Fibroblast of the aortic adventitia (primary cell): ENCODE measurements around the gene HSD17B8. TPM values are rescaled to one million over a fixed set of nuclear protein-coding genes. Genes with fewer than 3 reads are reported as not detected.
"Not testable (repeated sequence)": the region's sequence is repeated elsewhere in the genome, so short reads cannot be mapped to it uniquely, and the experiment has no call there.

ENCODE experiments used
- DNase-seq: peaks from one replicate; pipeline ENCODE4 v3.0.0-alpha.2; 2010; ENCODE audit warnings: low read depth
- H3K4me3 ChIP-seq: 2 replicates; pipeline ENCODE4 v1.5.1; 2011; ENCODE audit warnings: low read depth, mild to moderate bottlenecking, control low read depth, low read length, moderate library complexity
- total RNA-seq: library from RNA; depleted of rRNA; stranded (reverse); fragments of >200 nt; gene quantifications from 2 replicates; pipeline ENCODE4 v1.2.3, GENCODE V29; 2012; ENCODE audit warnings: low replicate concordance
- TF ChIP-seq, protein P1 (sequence below): IDR thresholded peaks from 2 replicates; pipeline ENCODE4 v1.5.1; 2011; ENCODE audit warnings: mild to moderate bottlenecking, low read length, control low read depth, inconsistent platforms; ENCODE audit not compliant: insufficient read depth

HSD17B8 gene
- total RNA-seq, 1 donor = 2.6 TPM

DNA sequence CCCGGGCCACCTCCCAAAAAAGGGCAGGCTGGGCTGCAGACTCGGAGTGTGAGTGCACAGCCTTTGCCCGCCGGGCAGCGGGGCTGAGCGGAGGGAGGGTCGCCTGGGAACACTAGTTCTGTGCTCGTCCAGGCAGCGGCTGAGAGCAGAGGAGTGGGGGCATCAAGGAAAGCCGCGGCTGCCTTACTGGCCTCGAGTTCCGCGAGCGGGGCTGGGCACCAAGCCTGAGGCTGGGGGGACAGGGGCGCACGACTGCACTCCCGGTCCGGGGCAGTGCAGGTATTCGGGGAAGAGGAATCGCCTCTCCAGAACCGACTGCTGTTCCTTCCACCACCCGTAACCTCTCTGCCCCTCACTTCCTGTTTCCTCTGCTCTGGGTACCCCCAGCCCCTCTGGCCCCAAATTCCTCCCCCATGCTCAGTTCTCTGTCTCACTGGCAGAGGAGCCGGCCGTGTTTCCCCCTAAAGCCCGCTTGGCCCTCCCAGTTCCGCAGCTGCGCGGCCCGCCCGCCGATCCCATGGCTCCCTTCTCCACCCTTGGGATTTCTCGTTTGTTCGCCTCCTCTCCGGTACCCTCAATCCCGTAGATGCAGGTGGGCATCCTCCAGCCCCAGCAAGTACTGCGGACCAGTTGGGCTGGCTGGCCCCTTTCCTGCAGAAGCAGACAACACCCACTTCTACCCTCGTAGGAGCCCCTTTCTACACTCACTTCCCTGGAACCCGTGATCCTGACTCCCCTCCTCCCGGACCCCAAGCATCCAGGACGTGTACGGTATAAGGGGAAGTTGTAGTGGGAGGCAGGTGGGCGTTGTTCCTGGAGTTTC is 8.9 kb downstream of the HSD17B8 start:
- H3K4me3 ChIP-seq = peak overlapping the region; percentile 69
- DNase-seq = no peak
- TF ChIP-seq, protein P1, sequence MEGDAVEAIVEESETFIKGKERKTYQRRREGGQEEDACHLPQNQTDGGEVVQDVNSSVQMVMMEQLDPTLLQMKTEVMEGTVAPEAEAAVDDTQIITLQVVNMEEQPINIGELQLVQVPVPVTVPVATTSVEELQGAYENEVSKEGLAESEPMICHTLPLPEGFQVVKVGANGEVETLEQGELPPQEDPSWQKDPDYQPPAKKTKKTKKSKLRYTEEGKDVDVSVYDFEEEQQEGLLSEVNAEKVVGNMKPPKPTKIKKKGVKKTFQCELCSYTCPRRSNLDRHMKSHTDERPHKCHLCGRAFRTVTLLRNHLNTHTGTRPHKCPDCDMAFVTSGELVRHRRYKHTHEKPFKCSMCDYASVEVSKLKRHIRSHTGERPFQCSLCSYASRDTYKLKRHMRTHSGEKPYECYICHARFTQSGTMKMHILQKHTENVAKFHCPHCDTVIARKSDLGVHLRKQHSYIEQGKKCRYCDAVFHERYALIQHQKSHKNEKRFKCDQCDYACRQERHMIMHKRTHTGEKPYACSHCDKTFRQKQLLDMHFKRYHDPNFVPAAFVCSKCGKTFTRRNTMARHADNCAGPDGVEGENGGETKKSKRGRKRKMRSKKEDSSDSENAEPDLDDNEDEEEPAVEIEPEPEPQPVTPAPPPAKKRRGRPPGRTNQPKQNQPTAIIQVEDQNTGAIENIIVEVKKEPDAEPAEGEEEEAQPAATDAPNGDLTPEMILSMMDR = no peak

DNA sequence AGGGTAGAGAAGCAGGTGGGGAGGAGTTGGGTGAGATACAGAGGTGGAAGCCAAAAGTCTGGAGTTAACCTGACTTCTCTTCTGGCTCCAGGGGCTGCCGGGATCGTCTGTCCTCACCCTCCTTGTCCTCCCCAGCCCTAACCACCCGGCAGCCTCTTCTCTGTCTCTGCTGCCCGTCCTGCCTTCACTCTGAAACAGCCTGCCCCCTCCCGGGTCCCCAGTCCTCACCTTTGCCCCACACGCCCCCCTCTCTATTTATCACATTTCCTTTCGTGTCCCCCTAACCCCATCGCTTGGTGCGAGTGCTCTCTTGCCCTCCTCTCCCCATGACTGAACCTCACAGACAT is 9.5 kb downstream of the HSD17B8 start:
- no peak for DNase-seq
- H3K4me3 ChIP-seq = peak overlapping the region; percentile 69
- TF ChIP-seq, protein P1 = no peak

DNA sequence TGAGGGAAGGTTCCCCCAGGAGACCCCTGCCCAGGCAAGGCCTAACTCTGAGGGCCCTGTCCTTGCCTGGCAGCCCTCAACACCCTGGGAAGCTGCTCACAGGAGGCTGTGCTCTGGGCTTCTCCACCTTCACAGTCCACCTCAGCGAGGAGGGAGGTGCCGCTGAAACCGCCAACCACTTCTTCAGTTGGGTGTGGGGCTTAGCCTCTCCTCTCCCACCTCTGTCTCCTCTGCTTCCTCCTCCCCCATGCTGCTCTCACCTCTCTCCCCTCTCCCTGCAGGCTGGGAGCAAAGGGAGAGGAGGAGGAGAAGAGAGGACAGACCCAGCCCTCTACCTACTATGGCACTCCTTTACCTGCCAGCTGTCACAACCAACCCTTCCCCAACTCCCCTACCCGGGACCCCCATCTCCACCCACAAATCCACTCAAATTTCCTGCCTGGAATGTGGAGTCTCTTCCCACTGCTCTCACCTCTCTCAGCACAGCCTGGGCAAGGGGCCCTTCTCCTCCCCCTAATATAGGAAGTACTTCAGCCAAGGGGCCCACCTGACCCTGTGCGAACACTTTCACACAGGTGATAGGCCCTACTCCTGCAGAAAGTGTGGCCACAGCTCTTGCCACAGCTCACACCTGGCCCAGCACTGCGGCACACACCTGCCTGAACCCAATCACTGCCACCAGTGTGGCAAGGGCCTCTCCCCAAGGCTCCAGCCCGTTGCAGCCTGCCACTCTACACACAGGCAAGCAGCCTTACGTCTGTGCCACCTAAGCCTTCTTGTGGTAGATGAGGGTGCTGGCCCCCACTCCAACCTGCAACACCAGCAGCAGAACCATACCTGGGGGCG is 11.0 kb downstream of the HSD17B8 start:
- H3K4me3 ChIP-seq = no peak overlapping the region
- DNase-seq = no peak
- TF ChIP-seq, protein P1 = no peak

DNA sequence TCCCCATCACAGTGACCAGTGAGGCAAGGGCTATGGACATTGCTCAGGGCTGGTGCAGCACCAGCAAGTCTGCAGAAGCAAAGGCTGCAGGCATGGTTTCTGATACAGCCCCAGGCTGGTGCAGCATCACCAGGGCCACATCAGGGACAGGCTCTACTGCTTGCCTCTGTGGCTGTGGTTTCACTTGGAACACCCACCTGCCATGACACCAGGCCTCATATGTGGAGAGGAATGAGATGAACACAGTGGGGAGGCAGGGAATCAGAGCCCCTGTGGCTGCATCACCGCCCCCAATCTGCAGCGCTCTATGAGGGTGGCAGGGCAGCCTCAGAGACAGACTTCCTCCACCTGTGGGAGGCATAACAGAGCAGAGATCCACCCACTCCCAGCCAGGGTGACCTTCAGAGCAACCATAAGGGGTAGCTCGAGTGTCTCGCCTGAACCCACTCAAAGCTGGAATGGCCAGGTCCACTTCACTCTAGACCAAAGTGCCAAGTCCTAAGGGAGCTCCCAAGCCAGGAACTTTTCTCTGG is 11.7 kb downstream of the HSD17B8 start:
- TF ChIP-seq, protein P1 = no peak
- no peak for DNase-seq
- no peak overlapping the region for H3K4me3 ChIP-seq

DNA sequence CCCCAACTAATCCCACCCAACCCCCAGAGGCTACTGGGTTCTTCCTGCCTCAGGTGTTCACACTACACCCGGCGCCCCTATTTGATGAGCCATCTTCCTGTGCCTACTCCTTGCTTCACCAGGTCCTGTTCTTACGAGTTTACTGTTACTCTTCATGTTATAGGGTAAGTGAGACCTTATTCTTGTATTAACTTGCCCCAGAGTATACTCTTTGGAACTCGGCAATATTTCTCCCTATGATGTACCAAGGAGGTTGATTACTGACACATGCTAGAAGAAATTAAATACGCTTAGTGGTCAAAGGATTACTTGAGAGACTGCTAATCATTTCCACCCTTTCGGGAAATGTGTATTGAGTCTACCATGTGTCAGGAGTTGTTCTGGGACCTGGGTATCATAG is 12.8 kb downstream of the HSD17B8 start:
- H3K4me3 ChIP-seq = no peak overlapping the region
- DNase-seq = no peak
- TF ChIP-seq, protein P1 = no peak

DNA sequence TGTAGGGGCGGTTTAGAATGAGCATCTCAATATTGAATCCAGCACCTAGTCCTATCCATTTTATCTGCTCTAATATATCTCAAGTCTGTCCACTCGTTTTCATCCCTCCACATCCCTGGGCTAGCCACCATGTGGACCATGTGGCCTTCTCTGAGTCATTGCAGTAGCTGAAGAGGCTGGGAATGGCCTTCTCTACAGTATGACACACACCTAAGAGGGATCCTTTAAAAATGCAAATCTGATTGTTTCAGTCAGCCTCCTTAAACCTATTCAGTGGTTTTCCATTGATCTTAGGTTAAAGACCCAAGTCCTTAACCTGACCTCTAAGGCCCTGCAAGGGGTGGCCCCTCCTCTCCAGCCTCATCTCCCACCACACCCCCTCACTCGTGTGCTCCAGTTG is 13.2 kb downstream of the HSD17B8 start:
- DNase-seq = no peak
- TF ChIP-seq, protein P1 = no peak
- H3K4me3 ChIP-seq = no peak overlapping the region

DNA sequence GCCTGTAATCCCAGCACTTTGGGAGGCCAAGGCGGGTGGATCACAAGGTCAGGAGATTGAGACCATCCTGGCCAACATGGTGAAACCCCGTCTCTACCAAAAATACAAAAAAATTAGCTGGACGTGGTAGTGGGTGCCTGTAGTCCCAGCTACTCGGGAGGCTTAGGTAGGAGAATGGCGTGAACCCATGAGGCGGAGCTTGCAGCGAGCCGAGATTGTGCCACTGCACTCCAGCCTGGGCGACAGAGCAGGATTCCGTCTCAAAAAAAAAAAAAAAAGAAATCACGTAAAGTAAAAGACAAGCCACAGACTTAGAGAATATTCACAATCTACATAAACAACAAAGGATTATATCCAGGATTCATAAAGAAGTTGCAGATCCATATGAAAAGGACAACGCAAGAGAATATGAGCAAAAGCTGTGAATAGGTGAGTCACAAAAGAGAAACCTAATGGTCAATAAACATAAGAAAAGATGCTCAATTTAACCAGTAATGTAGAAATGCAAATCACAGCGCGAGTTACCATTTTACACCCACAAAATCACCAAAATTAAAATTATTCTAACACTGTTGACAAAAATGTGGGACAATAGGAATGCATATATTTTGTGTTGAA is 22.2 kb downstream of the HSD17B8 start:
- not testable (repeated sequence) for H3K4me3 ChIP-seq, DNase-seq
